HG03196 (cell line): ENCODE measurements around the gene SMIM13.

ENCODE experiments used
- ATAC-seq: cut with Tn5 transposase; IDR thresholded peaks from one replicate; pipeline ENCODE4 v1.9.1; 2021; ENCODE audit not compliant: unreplicated experiment

The SMIM13 gene

DNA sequence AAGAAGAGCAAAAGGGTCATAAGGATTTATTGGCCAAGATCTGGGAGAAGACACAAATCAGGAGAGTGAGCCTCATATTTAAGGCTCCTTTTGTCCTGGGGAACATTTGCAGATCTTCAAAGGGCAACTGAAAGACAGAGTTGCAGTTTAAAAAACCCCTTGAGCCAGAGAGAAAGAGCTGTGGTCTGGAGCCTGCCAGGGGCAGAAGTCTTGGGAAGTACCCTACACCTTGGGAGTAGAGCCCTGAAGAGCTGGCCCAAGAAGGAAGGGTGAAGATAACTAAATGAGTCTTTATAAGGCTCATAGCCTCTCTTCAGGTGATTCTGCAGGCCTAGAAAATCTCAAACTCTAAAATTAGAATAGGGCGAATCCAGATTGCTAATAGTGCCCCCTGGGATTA, 57.9 kb downstream of the SMIM13 start:
- no peak for ATAC-seq

DNA sequence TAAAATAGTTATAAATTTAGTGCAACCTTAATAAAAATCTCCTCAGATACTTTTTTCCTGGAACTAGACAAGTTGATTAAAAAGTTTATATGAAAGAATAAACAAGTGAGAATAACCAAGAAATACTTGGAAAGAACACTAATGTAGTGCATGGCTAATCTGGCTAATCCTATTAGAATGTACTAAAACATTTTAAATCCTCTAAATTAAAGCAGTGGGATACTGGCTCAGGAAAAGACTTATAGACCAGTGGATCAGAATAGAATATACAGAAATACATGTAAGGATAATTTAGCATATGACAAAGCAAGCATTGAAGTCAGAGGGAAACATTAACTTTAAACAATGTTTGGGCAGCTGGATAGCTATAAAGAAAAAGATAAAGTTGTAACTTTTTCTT, 58.9 kb downstream of the SMIM13 start:
- no peak for ATAC-seq

DNA sequence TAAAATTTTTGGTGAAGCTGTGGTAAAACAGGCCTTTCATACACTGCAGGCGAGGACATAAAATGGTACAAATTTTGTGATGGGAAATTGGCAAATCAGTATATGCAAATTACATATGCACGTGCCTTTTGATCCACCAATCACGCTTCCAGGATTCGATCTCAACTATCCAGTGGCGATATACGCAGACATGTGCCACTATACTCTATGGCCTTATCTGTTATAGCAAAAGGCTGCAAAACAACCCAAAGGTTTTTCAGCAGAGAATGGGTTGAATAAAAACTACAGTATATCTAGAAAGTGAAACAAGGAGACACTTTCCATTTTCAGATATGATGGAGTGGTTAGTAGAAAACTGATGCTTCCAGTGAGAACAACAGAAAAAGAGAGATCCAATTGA, 59.8 kb downstream of the SMIM13 start:
- no peak for ATAC-seq

DNA sequence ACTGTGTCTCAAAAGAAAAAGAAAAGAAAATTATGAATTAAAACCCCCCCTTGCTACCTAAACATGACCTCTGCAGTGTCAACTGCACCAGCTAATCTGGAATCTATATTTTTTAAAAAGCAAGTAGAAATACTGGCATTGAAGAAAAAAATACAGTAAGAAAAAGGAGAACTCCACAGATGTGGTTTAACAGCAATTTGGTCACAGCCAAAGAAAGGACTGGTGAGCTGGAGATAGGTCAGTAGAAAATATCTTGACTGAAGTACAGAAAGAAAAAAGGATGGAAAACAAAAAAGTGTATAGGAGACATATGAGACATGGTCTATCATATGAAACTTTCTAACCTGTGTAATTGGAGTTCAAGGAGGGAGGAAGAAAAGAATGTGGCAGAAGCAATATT, 62.0 kb downstream of the SMIM13 start:
- no peak for ATAC-seq

GRCh38 chr6:11160199-11160598, 66.6 kb downstream of the SMIM13 start:
- no peak for ATAC-seq

DNA sequence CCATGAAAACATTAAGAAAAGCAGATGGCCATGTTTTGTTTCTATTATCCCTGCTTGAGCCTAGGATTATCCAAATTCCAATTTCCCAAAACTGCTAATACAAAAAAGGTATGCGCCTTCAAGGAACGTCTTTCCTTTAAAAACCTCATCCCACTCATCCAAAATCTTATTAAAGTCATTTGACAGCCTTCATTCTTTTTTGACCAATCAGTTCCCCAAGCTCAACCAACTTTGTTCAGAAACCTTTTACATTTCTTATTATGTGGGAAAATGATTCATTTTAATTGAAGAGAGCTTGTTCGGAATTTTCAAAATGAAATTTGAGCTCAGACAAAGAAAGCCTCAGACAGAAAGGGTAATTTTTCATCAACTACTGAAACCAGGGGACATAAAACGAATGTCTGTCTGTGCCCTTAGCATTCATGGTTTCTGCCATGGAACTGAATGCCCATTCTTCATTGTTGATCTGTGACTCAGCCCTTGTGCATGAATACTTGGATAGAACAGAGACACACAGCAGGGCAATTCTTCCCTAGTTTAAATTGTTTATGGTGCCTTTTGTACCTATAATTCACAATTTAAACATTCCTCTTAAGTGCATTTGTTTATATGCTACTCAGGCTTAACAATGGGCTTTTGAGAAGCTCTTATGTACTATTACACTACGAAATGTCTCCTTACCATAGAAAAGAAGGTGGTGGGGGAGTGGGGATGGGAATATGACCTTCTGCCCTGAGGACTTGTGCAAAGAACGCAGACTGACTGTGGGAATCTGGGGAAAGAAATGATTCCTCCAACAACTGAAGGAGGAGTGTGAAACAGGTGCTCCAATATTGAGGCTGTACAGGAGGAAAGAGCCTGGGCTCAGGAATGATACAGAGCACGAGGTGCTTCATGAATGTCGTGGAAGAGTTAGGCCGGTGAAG, 67.7 kb downstream of the SMIM13 start:
- no peak for ATAC-seq

- ATAC-seq, result no peak
These were observed 68.6 kb downstream of the SMIM13 start for GRCh38 chr6:11162262-11162661.

DNA sequence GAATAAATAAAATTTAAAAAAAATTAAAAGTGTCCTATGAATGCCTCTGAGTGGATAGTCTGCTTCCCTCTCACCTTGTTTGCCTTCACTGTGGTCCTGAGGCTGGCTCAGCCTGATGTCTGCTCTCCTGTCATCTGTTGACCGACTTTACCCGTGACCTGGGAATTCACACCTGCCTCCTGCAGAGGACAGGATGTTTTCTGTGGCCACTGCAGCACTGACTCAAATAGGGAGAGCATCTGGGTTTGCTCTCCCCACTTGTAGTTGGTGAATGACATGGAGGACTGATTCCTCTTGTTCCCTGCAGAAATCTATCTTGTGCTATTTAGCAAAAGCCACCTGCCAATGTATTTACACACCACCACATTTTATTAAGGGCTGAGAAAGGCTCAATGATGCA, 70.3 kb downstream of the SMIM13 start:
- ATAC-seq, result no peak

DNA sequence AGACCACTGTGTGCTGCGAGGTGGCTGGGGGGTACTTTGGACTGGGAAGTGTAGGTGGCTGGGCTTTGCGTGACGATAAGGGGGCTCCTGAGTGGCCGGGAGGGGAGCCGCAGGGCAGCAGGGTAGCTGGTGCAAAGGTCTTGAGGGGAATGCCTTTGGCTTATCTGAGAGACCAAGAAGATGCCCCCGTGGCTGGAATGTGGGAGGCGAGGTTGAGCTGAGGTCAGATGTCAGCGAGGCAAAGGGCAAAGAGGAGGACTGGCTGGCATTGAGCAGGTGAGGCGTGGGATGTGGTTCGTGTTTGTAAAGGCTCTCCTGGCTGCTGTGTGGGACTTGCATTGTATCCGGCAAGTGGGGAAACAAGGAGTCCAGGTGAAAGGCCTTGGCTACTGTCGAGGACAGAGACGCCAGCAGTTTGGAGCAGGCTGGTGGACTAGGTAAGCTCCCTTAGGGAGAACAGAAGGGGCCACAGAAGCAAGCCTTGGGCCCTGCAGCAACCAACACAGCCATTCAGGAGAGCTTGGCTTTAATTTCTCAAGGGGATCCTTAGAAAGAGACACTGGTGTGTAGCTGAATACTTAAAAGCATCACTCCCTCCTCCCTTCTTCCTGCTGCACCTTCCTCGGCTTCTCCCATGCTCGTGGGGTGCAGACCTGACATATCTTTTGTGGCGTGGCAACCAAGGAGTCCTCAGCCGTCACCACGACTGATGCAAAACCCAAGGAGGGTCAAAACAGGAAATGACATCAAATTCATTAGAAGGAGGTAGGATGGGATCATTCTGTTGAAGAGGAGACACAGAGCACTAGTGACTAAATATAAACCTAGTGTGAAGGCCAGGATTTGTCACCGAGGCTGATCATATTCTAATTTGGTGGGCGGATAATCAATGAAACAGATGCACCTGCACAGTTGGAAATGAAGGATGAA, 71.3 kb downstream of the SMIM13 start:
- no peak for ATAC-seq

DNA sequence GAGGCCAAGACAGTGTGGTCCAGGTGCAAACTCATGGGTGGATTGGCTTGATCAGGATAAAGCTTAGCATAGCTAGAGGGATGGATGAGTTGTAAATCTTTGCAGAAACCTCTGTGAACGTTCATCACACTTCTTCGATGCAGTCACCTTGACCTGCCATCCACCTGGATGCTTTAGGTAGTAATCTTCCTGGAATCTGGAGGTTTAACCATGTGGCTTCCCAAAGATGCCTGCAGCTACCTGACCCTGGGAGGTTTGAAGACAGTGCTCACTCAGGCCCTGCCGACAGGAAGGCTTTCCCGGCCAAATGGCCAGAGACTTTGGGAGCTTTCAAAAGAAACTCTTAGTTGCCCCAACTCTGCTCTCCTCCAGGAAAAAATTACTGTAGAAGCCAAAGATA, 73.3 kb downstream of the SMIM13 start:
- ATAC-seq, result no peak

DNA sequence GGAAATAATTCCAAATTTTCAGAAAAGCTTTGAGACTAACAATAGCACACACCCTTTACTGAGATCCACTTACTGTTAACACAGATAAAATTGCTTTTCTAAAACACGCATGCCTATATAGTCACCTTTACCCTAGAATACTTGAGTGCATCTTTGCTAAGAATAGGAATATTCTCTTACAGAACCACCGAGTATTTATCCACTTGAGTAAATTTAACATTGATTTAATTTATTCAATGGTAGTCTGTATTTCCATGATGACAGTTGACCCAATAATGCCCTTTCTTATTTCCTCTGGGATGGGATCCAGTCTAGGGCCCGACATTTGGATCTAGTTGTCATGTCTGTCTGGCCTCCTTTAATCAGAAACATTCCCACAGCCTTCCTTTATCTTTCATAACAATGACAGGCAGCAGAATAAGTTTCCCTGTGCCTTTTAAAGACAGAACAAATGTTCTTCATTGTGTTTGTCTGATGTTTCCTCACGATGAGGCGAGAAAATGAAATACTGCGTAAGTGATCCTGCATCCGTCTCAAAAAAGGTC, 74.5 kb downstream of the SMIM13 start:
- ATAC-seq, result no peak

DNA sequence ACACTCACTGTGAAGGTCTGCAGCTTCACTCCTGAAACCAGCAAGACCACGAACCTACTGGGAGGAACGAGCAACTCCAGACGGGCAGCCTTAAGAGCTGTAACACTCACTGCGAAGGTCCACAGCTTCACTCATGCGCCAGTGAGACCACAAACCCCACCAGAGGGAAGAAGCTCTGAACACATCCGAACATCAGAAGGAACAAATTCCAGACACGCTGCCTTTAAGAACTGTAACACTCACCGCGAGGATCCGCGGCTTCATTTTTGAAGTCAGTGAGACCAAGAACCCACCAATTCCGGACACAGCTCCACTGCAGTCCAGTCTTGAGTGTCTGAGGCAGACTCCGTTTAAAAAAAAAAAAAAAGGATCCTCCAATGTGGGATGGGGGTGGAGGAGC, 78.3 kb downstream of the SMIM13 start:
- ATAC-seq, result no peak

DNA sequence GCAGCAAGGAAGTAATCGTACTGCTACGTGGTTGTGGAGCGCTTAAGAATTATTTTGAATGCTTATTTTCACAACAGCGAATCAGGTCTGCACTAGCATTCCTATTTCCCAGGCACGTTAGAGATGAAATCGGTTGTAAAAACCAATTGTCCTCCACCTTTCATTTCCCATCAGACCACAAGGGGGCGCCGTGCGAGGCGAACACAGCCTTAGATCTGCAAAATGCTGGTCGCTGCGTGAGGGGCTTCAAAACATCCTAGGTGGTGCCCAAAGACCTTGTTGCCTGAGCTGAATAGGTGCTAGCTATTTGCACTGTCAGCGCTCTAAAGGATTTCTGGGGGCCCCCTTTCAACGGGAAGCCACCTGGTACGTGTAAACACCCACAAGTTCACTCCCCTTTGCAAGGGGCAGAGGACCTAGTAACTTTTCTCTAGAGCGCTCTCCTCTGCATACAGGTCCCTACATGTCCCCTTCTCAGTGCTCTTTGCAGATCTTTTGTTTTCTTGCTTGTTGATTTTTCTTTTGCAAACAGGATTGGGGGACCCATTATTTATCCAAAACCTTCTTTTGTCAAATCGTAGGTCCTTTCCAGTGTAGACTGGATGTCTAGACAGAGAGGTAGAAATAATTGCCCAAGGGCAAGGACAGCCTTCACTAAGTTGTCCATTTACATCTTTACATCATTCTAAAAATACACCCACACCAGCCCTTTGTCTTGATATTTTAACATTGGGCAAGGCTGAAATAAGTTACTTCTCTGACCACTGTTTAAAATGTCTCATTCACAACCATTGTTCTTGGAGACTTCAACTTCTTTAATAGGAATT, 79.1 kb downstream of the SMIM13 start:
- no peak for ATAC-seq

- no peak for ATAC-seq
These were observed 80.6 kb downstream of the SMIM13 start for GRCh38 chr6:11174242-11174611.

DNA sequence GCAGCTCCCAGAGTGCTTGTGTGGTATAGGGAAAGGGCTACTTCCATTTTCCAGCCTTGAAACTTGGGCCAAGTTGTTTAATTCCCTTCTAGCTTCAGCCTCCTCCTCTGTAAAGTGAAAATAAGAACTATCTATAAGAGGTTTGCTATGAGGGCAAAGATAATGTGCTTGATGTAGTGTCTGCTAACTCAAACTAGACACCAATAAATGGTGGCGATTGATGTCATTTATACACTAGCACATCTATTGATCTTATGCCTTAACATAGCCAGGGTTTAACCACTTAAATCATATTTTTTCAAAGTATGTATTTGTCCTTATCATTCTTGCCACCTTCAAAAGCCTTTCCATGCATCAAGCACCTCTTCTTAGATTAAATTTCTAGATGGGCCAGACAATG, 83.6 kb downstream of the SMIM13 start:
- no peak for ATAC-seq

DNA sequence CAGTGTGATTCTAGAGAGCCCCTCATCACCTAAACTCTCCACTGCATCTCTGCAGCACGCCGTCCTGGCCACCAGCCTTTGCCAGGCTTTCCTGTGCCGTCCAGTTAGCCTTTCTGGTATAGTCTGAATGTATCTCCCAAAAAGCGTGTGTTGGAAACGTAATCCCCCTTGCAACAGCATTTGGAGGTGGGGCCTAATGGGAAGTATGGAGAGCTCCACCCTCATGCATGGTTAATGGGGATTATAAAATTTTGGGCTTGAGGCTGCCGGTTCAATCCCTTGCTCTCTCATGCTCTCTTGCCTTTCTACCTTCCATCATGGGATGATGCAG, 85.4 kb downstream of the SMIM13 start:
- no peak for ATAC-seq

DNA sequence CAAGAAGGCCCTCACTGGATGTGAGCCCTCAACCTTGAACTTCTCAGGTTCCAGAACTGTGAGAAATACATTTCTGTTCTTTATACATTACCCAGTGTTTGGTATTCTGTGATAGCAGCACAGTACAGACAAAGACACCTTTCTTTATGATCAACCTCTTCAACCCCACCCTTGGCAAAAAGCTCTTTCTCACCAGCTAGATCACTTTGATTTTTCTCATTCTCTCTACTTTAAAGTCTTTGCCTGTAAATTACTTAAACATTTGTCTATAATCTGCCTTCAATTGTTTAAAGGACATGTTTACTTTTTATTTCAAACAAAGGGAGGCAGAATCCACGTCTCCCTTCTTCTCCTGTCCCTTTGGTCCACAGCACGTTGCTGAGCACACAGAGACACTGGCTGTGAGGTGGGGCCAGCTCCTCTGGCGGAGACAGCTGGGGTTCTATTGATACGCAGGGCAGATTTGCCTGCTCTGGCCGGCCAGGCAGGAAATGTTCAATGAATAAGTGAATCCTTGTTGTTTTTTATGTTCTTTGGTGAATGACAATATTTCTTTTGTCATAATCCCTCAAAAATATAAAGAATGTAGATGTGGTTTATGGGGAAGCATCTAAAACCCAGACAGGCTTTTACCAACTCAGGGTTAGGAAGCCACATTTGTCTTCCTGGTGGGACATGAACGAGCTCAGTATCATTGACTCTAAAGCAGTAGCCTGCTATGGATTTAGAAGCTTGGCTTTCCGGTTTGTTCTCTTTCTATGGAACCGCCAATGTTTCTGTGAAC, 86.0 kb downstream of the SMIM13 start:
- ATAC-seq, result no peak

DNA sequence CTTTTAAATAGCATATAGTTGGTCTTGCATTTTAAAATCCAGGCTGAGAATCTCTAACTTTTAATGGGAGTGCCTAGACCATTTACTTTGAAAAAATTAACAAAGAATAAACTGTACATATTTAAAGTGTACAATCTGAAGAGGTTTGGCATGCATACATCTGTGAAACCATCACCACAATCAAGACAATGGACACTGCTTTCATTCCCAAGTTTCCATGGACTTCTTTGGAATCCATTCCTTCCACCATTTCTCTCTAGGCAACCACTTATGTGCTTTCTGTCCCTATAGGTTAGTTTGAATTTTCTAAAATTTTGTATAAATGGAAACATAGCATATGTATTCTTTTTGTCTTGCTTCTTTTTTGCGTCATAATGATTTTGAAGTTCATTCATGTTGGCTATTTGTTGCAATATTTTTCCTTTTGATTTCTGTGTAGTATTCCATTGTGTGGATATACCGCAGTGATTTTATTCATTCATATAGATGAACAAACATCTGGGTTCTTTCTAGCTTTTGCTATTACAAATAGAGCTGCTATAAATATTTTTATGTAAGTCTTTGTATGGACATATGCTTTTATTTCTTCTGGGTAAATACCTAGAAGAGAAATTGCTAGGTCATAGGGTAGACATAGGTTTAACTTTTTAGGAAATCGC, 88.0 kb downstream of the SMIM13 start:
- no peak for ATAC-seq

GRCh38 chr6:11183761-11184362, 90.2 kb downstream of the SMIM13 start:
- no peak for ATAC-seq
